ENCODE measurements around the gene MOSPD3.

The MOSPD3 gene

GRCh38 chr7:100614308-100614861 is 2.0 kb downstream of the MOSPD3 start:
- DNase-seq (ENCODE audit: low read depth, low spot score) = no peak
- H3K27ac ChIP-seq = no peak overlapping the region

GRCh38 chr7:100620239-100620638 is 7.9 kb downstream of the MOSPD3 start:
- no peak overlapping the region for H3K27ac ChIP-seq
- no peak for DNase-seq (ENCODE audit: low read depth, low spot score)

DNA sequence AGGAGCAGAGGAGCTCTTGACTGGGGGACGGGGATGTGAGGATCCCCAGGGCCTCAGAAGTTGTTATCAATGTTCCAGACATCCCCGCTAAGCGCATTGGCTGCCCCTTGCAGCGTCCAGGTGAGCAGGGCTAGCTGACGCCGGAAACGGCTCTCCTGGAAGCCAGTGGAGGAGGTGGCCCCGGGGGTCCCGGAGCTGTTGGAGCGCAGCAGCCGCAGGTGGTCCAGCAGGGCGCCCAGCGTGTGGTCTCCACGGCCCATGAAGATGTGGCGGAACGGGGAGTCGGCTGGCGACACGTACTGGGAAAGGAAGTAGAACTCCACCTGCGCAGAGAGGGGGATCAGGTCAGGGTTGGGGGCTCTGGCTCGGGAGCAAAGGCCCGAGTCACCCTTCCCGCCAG is 8.5 kb downstream of the MOSPD3 start:
- no peak for DNase-seq (ENCODE audit: low read depth, low spot score)
- no peak overlapping the region for H3K27ac ChIP-seq

GRCh38 chr7:100621554-100621953 is 9.2 kb downstream of the MOSPD3 start:
- DNase-seq (ENCODE audit: low read depth, low spot score) = no peak
- no peak overlapping the region for H3K27ac ChIP-seq

DNA sequence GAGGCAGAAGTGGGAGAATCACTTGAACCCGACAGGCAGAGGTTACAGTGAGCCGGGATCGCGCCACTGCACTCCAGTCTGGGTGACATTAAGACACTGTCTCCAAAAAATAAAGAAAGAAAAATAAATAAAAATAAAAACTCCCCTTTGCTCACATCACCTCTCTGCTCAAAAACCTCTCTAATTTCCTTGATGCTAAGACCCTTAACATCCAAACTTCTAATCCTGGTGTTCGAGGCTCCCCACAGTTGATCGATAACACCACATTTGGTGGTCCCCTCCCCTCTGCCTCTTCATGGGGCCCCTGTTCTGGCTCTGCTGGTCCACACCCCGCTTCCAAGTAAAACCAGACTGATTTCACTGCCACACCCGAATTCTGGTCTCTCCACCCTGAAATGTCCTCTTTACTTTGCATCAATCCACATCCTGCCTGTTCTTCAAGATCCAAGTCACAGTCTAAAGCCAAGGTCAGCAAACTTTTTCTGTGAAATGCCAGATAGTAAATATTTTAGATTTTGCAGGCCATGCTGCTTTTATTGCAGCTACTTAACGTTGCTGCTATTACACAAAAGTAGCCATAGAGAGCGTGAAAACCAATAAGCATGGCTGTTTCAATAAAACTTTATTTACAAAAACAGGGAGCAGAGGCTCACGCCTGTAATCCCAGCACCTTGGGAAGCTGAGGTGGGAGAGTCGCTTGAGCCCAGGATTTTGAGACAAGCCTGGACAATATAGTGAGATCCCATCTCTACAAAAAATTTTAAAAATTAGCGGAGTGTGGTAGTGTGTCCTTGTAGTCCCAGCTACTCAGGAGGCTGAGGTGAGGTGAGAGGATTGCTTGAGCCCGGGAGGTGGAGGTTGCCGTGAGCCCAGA is 11.8 kb downstream of the MOSPD3 start:
- no peak overlapping the region for H3K27ac ChIP-seq
- DNase-seq (ENCODE audit: low read depth, low spot score) = no peak

DNA sequence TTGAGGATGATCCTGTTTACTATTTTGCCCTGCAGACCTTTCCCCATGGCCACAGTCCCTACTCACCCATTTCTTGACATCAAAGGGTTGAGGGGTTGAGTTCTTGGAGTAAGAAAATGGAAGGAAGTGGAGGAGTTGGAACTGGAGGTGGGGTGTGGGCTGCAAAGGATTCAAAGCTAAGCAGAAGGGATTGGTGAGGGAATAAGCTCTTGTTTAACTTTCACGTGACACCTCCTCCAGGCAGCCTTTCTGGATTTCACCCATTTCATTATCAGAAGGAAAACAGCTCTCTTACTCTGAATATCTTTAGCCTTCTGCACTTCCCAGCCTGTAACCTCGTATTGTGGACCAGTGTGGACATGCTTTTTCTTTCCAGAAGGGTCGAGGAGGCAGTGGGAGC is 13.7 kb downstream of the MOSPD3 start:
- no peak for DNase-seq (ENCODE audit: low read depth, low spot score)
- H3K27ac ChIP-seq = no peak overlapping the region

DNA sequence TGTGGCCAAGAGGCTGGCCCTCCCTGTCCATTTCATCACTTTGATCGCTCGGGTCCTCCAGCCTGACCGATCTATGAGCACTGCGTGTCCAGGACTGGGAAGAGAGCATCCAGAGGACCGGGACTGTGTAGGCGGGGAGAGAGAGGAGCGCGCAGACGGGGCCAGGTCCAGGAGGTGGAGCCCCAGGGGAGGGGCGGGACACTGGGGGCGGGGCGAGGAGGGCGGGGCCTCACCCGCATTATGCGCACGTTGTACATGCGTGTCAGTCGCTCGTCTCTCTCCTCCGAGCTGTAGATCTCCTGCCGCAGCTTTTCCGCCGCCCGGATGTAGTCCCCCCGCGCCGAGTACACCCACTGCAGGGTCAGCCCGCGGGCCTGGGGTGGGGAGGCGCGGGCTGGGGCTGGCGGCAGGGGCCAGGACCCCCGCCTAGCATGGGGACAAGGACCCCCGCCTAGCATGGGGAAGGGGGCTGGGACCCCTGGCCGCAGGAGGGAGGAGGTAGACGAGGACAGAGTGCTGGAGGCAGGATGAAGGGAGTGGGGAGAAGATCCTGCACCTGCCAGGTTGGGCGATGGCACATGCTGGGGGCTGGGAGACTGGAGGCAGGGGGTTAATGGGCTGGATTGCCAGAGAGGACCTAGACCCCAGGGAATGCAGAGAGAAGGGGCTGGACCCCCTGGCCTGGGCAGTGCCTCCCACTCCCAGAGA is 14.3 kb downstream of the MOSPD3 start:
- H3K27ac ChIP-seq = no peak overlapping the region
- DNase-seq (ENCODE audit: low read depth, low spot score) = peak; percentile 29

GRCh38 chr7:100627238-100627549 is 14.9 kb downstream of the MOSPD3 start:
- no peak for DNase-seq (ENCODE audit: low read depth, low spot score)
- no peak overlapping the region for H3K27ac ChIP-seq

GRCh38 chr7:100629117-100629716 is 16.9 kb downstream of the MOSPD3 start:
- no peak for DNase-seq (ENCODE audit: low read depth, low spot score)
- H3K27ac ChIP-seq = no peak overlapping the region

GRCh38 chr7:100630066-100630465 is 17.7 kb downstream of the MOSPD3 start:
- DNase-seq (ENCODE audit: low read depth, low spot score) = no peak
- H3K27ac ChIP-seq = no peak overlapping the region

DNA sequence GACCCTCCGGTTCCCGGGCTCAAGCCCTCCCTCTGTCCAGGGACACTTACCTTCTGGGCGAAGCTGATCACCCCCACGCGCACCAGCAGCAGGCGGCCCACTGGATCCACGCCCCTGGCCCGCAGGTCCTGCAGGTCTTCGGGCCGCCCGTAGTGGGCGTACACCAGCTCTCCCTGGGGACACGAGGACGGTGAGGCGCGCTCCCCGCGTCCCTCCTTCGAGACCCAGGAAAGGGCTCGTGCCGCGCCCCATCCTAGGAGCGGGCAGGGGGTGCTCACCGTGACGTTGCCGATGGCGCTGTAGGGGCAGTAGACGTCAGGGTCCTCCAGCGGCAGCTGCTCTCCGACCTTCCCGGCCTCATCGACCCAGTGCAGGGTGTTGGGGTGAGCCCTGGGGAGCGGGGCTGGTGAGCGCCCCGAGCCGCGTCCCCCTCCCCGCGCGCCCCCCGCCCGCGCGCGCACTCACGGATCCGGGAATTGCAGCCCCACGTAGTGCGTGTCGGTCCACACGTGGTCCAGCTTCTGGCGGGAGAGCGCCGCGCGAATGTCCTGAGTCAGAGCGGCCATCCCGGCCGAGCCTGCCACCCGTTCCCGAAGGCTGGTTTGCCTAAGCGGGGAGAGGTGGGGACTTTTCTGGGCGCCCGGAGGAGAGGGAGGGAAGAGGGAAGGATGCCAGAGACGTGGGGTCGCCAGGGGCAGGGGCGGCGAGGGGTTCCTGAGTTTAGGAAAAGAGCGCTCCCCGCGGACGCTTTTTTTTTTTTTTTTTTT is 20.8 kb downstream of the MOSPD3 start:
- H3K27ac ChIP-seq = no peak overlapping the region

GRCh38 chr7:100639995-100640516 is 27.7 kb downstream of the MOSPD3 start:
- DNase-seq (ENCODE audit: low read depth, low spot score) = no peak
- H3K27ac ChIP-seq = no peak overlapping the region

More for the DNA sequence above, 20.8 kb downstream of the MOSPD3 start:
- no peak for DNase-seq (ENCODE audit: low read depth, low spot score)

- no peak overlapping the region for H3K27ac ChIP-seq
- DNase-seq (ENCODE audit: low read depth, low spot score) = no peak
These were observed 28.4 kb downstream of the MOSPD3 start for GRCh38 chr7:100640517-100641440.

DNA sequence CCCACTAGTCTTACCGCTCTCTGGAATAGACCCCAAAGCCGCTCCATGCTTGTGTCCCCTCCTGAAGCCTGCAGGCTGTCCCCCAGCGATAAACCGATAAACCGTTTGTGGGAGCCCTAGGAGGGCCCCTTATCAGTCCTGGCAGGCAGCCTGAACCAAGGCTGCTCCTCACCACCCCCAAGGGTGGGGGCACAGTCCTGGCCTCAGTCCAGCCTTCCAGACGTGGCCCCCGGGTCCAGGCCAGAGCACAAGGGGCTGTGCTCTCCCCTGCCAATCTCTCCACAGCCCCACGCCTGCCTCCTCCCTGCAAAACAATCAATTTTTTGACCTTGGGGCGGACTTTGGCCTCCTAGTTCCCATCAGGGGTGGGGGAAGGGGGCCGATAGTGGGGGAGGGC is 29.1 kb downstream of the MOSPD3 start, which contains the start of gene TFR2:
Gene TFR2 (minus strand): TSS at position 90 of the 397 bp plus-strand sequence. CDS start 43 bp downstream, at position 47.
- H3K27ac ChIP-seq = no peak within 1 kb of the TSS
- DNase-seq (ENCODE audit: low read depth, low spot score) = no peak

DNA sequence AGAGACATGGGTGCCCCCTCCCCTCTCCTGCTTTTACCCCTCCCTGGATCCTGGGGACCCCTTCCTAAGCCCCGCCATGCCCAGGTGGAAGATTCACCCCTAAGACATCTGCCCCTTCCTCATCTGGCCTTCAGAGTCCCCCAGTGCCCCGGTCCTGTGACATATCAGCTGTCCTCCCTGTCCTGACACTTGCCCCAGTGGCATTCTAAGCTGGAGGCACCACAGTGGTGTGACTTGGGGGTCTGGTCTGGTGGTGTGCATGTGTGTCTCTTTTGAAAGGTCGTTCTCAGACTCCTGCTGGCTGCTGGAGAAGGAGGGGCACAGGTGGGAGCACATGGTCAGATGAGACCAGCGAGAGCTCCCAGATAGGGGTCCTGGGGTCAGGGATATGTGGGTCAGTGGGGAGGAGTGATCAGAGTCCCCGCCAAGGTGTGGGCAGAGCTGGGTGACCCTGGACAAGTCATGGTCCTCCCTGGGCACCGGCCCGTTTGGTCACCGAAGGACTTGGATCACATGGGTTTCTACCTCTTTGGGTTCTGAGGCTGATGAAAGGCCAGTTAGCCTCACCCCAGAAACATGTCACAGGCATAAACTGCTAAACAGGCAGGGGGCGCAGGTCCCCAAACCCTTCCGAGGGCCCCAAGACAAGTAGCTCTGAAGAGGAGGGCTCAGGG is 29.7 kb downstream of the MOSPD3 start:
- no peak for DNase-seq (ENCODE audit: low read depth, low spot score)
- no peak overlapping the region for H3K27ac ChIP-seq

- DNase-seq (ENCODE audit: low read depth, low spot score) = no peak
- H3K27ac ChIP-seq = no peak overlapping the region
These were observed 30.2 kb downstream of the MOSPD3 start for GRCh38 chr7:100642534-100642907.

DNA sequence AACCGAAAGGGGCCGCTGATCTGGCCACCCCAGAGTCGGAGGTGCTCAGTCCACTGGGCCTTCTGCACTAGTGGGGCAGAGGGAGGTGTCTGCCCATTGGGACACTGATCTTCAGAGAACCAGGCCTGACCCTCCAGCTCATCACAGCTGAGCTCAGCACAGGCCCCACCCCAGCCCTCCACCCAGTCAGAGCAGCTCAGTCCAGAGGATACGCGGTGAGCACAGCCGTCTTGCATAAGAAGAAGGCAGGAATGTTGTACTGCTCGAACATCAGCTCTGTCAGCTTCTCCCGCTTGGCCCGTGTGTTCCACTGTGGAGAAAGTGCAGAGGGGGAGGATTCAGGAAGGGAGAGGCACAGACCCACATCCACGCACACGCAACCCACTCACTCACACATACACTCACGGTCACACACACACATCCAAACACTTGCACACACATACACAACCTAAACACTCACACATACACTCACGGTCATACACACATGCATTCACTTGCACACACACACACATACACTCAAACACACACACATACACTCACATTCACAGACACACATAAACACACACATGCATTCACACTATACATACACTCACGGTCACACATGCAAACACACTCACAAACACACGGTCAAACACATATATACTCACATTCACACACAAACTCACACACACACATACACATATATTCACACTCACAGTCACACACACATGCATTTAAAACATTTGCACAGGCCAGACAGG is 37.7 kb downstream of the MOSPD3 start:
- H3K27ac ChIP-seq = no peak overlapping the region
- DNase-seq (ENCODE audit: low read depth, low spot score) = peak; percentile 22

All from epithelial cell of prostate (primary cell).